HG02981 (cell line): ENCODE measurements around the gene BHMT2.

Experiments used
- ATAC-seq: cut with Tn5 transposase; IDR thresholded peaks from one replicate; pipeline ENCODE4 v1.9.1; 2021; ENCODE audit warnings: mild to moderate bottlenecking, moderate library complexity; ENCODE audit not compliant: unreplicated experiment

BHMT2 gene

DNA sequence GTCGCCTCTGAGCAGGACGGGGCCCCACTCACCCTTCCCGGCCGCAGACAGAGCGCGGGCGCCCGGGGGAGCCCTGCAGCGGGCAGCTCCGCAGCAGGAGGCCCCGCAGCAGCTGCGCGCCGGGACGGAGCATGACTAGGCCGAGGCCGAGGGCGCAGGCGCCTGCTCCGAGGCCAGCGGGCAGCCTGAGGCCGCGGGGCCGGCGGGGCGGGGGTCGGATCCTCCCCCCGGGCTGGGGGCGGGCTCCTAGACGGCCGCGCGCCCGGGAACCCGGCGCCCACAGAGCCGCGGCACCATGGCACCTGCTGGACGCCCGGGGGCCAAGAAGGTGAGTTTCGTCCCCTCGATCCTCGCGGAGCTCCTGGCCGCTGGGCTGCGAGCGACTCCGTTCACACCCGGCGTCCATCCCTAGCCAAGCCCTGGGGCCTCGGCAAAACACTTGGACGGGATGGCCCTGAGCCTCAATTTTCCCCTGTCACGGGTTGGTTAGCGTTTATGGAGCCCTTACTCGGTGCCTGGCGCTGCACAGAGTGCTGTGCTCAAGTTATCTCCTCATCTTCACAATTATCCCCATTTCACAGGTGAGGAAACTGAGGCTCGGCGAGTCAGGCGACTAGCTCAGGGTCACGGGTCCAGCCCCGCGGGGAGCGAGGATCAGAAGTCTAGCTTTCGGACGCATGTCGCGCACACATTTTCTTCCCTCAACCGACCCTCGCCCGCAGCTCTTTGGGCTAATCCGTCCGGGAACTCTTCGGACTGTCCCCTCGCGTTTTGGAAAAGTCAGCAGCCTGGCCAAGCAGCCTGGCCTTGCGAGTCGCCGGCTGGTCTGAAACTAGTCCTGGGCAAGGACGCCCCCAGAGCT lies at the start of gene BHMT2, which contains the start of gene DMGDH:
BHMT2 (plus strand) TSS at position 280 of the 862 bp plus-strand sequence; CDS start at position 296, 16 bp downstream.
DMGDH (minus strand) TSS at position 187 of the 862 bp plus-strand sequence; CDS start at position 133, 54 bp downstream.
- ATAC-seq = no peak

DNA sequence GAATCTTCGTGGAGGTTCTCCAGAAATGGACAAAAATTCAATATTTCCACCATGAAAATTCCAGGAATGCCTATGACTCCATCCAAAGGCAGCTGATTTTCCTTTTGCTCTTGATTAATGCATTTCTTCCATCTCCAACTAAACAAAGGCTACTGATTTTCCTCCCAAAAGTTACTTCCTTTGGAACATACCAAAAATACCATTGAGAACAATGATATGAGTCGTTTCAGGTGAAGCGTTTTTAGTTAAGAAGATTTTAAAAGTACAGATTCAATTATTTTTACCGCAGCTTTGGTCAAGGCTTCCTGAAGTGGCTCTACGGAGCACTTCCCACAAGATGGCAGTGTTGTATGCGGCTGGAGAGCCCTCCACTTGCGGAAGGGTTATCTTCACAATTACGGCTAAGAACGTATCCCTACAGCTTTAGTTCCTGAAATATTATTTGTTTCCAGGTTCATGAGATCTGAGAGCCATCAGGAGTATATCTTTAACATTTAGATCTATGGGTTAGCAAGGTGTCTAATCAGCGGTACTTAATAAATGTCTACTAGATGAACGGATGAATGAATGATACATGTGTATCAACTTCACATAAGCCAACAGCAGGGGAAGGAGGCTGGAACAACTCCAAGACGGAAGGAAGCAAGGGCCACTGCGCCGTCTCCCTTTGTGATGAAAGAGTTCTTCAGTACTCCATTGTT lies 48.6 kb upstream of the BHMT2 start:
- no peak for ATAC-seq

DNA sequence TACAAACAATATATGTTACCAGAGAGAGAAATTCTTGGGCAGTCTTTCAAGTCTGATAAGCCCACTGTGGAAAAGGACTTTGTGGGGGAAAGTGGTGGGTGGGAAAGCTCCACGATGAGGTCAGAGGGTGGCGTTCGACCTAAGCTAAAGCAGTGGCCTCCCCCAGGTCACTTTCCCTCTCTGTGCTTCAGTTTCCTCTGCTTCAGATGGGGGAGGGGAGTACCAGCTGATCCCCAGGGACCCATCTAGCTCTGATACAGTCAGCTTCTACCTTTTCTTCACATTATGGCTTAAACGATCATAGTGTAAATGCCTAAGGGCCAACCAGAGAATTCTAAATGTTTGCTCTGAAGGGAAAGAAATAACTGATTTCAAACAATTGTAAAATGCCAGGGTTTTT lies 47.8 kb upstream of the BHMT2 start:
- ATAC-seq = no peak

DNA sequence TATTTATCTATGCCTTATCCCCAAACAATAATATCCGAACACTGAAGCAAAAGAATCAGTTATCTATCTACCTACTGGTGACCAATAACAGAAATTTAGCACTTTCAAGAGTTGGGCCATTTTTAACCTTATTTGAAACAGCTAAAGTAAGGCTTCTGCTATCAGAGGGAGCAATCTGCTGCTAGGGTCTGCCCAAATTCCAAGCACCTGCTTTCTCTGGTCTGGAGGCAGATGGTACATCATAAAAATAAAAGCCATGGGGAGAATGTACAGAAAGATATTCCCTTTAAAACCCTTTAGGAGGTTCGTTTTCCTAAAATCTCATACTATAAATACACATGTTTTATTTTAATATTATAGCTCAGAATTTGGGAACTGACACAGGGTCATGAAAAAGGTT lies 46.8 kb upstream of the BHMT2 start:
- ATAC-seq = no peak

- no peak for ATAC-seq
Measured at GRCh38 chr5:79023348-79023747, 46.2 kb upstream of the BHMT2 start.

DNA sequence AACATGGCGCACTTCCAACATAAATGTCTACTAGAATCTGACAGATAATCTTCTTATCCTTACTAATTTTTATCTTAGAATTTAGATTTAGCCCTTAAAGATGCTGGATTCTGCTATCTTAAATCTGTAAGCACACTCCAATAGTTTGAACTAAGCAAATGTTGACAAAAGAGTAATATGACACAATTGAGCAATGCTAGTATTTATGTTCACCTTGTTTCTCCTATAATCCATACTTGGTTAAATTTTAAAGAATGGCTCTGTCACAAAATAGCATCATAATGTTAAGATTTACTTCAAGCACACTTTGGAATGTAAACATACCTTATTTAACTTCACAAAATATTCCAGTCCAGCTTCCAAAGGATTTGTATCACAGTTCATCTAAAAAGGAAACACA lies 45.6 kb upstream of the BHMT2 start:
- ATAC-seq = no peak

DNA sequence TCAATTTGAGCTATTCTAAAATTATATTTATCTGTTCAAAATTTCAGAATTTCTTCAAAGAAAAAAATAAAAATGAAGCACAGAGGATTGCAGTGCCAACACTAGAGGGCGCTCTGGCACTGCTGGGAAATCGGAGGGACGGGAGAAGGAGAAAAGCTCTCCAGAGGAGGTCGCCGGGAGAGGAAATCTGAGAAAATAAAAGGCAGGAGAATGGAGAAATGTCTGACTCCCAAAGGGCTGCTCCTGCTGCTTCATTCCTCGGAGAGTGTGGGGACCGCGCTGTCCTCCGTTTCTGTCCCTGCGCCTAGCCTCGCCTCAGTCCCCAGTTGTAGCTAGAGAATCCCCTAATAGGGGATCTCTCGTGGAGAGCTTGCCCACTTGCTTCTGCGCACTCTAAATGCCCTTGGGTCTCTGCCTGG lies 44.5 kb upstream of the BHMT2 start:
- ATAC-seq = no peak

GRCh38 chr5:79030663-79031484 lies 38.7 kb upstream of the BHMT2 start:
- no peak for ATAC-seq

DNA sequence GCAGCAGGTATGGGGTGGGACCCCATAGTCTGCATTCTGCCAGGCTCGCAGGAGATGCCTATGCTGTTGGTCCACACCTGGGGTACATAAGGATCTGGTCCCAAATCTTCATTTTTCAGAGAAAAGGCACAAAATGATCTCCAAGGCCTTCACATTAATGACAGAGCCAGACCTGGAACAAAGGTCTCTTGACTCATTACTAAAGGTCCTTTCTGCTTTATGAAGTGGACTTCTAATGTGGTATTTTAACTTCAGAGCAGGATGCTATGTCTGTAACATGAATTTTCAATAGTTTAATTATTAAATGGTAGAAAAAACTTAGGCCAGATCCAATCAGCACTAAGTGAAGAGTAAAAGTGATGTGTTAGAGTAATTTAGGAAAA lies 38.1 kb upstream of the BHMT2 start:
- ATAC-seq = no peak

GRCh38 chr5:79032031-79032695 lies 37.4 kb upstream of the BHMT2 start:
- ATAC-seq = no peak

GRCh38 chr5:79032782-79033181 lies 36.8 kb upstream of the BHMT2 start:
- ATAC-seq = no peak

GRCh38 chr5:79035237-79035636 lies 34.3 kb upstream of the BHMT2 start:
- ATAC-seq = no peak

GRCh38 chr5:79036769-79037168 lies 32.8 kb upstream of the BHMT2 start:
- no peak for ATAC-seq

DNA sequence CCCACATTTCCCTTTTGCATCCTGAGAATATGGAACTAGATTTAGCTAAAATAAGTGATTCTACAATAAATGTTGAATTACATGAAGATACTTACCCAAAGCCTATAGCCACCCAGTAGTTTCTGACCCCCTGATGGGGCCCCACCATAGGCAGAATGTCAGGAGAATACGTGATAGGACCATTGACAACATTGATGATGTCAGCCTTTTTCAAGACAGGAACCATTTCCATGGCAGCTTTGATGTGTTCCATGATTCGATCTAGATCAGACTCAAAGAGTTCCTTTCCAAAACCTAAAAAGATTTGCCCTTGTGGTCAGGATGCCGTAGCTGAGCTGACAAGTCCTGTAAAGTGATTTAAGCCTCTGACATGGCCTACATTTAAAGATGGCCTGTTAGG lies 27.4 kb upstream of the BHMT2 start:
- ATAC-seq = no peak

GRCh38 chr5:79047199-79047598 lies 22.4 kb upstream of the BHMT2 start:
- no peak for ATAC-seq

- no peak for ATAC-seq
Measured at GRCh38 chr5:79048437-79048836, 21.1 kb upstream of the BHMT2 start.

GRCh38 chr5:79050498-79050897 lies 19.1 kb upstream of the BHMT2 start:
- ATAC-seq = no peak

DNA sequence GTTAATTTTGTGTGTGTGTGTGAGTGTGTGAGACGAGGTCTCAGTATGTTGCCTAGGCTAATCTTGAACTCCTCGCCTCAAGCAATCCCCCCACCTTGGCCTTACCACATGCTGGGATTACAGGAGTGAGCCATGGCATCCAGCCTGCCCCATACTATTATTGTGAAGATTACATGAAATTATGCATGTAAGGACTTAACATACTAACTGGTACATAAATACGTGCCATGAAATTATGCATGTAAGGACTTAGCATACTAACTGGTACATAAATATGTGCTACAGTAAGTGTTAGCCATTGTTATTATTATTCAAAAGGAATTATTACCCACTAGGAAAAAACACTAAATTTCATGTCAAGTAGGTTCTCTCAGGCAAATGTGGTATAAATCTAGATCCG lies 16.2 kb upstream of the BHMT2 start:
- no peak for ATAC-seq

GRCh38 chr5:79055017-79055416 lies 14.6 kb upstream of the BHMT2 start:
- no peak for ATAC-seq

GRCh38 chr5:79056847-79057246 lies 12.7 kb upstream of the BHMT2 start:
- ATAC-seq = no peak

GRCh38 chr5:79059674-79060073 lies 9.9 kb upstream of the BHMT2 start:
- no peak for ATAC-seq
